ENCODE results near the gene C14orf180.
A peak's percentile ranks its signal among the peaks of the same experiment; 100 is the strongest.

GRCh38 chr14:104604458-104605449, 25.2 kb downstream of the C14orf180 start, which contains the start of gene TMEM179:
- TF ChIP-seq CTCF (conservative IDR thresholded peaks at IDR 0.05; ENCODE audit: low read depth, low read length), result no peak
- peak; percentile 81 for TF ChIP-seq EZH2 (IDR thresholded peaks at IDR 0.05; ENCODE audit: borderline replicate concordance, low read depth, low read length, poor library complexity, severe bottlenecking)

Data from A673 (cell line).